ENCODE measurements around the gene INPP5D. TPM values are rescaled to one million over a fixed set of nuclear protein-coding genes. Genes with fewer than 3 reads are reported as not detected.

The INPP5D gene
- total and polyA plus RNA-seq, 4 donors, result 2.9 to 18.8 (median 6.6) TPM

DNA sequence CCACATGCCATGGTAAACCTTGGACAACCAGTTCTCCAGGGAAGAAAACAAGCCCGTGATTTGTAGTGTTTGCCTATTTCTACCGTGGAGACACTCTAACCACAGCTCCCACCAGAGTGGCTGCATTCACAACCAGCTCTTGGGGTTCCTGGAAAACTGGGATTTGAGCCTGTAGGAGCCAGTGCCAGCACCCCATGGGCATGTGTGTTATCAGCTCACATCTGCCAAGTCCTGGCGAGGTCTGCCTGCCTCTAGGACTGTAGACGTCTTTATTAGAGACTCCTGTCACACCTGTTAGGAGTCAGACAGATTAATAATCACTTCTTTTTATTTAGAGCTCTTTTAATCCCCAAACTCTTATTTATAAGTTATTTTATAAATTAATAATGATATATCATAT is 41.0 kb downstream of the INPP5D start:
- Histone ChIP-seq H3K27ac (ENCODE audit: low read depth in 1 of 2, low read length in 2 of 2) (no peak overlapping the region), H3K36me3 (ENCODE audit: control insufficient read depth in 4 of 4, insufficient read depth in 3 of 4, low read depth in 1 of 4, low read length in 3 of 4) (no peaks in the 10 kb centered on the region), H3K9ac (ENCODE audit: low read depth in 1 of 2, low read length in 2 of 2) (no peak overlapping the region), H3K9me3 (ENCODE audit: control insufficient read depth in 4 of 4, low read length in 3 of 4) (no peaks in the 10 kb centered on the region), H3K27me3 (ENCODE audit: control insufficient read depth in 4 of 4, insufficient read depth in 4 of 4, low read length in 3 of 4) (no peaks in the 10 kb centered on the region), H3K4me1 (ENCODE audit: control insufficient read depth in 4 of 4, insufficient read depth in 4 of 4, low read length in 3 of 4) (no peaks in the 10 kb centered on the region), H3K4me3 (ENCODE audit: low read depth in 1 of 3, low read length in 3 of 3) (no peak overlapping the region)
- 81% methylated on average over 4 of the region's 4 CpGs for WGBS
- no peak for TF ChIP-seq YY1 (IDR thresholded peaks at IDR 0.05)
- no peak for TF ChIP-seq HNF4G (IDR thresholded peaks at IDR 0.05)
- TF ChIP-seq, protein P1, sequence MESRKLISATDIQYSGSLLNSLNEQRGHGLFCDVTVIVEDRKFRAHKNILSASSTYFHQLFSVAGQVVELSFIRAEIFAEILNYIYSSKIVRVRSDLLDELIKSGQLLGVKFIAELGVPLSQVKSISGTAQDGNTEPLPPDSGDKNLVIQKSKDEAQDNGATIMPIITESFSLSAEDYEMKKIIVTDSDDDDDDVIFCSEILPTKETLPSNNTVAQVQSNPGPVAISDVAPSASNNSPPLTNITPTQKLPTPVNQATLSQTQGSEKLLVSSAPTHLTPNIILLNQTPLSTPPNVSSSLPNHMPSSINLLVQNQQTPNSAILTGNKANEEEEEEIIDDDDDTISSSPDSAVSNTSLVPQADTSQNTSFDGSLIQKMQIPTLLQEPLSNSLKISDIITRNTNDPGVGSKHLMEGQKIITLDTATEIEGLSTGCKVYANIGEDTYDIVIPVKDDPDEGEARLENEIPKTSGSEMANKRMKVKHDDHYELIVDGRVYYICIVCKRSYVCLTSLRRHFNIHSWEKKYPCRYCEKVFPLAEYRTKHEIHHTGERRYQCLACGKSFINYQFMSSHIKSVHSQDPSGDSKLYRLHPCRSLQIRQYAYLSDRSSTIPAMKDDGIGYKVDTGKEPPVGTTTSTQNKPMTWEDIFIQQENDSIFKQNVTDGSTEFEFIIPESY (IDR thresholded peaks at IDR 0.05), result no peak
- TF ChIP-seq EGR1 (IDR thresholded peaks at IDR 0.05; ENCODE audit: low read depth in 2 of 2), result no peak
- no peak for TF ChIP-seq RXRA (IDR thresholded peaks at IDR 0.05)
- TF ChIP-seq FOXA2 (IDR thresholded peaks at IDR 0.05), result no peak
- no peak for TF ChIP-seq SP1 (IDR thresholded peaks at IDR 0.05)
- TF ChIP-seq GABPA (IDR thresholded peaks at IDR 0.05 in 1 of 2, conservative IDR thresholded peaks at IDR 0.05 in 1 of 2), result no peak
- TF ChIP-seq RAD21 (IDR thresholded peaks at IDR 0.05), result no peak
- no peak for TF ChIP-seq JUND (IDR thresholded peaks at IDR 0.05)
- no peak for TF ChIP-seq MAX (IDR thresholded peaks at IDR 0.05)
- TF ChIP-seq FOXA1 (IDR thresholded peaks at IDR 0.05), result no peak
- DNase-seq (ENCODE audit: low spot score), result no peak

DNA sequence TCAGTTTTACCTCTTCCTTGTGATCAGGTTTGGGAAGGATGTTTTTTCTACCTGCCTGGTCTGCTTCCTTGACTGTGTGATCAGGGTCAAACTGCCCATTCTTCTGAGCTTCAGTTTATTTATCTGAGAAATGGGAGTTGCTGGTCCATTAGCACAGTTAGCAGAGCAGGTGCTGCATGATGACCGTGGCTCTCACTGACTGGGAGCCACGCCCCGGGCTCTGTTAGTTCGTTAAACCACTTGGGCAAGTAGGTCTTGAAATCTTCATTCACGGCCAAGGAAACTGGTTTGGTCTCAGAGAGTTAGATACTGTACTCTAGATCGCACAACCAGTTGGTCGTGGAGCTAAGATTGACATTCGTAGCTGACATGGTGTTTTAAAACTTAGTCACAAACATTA is 41.7 kb downstream of the INPP5D start:
- H3K4me3 ChIP-seq (ENCODE audit: low read depth in 1 of 3, low read length in 3 of 3), result no peak overlapping the region
- DNase-seq (ENCODE audit: low spot score), result no peak
- TF ChIP-seq HNF4A (conservative IDR thresholded peaks at IDR 0.05) (no peak), TAF1 (conservative IDR thresholded peaks at IDR 0.05) (no peak), JUND (IDR thresholded peaks at IDR 0.05) (no peak), EGR1 (IDR thresholded peaks at IDR 0.05; ENCODE audit: low read depth in 2 of 2) (no peak), FOXA1 (IDR thresholded peaks at IDR 0.05) (no peak), FOXA2 (IDR thresholded peaks at IDR 0.05) (no peak), RXRA (IDR thresholded peaks at IDR 0.05) (no peak), CTCF (IDR thresholded peaks at IDR 0.05; ENCODE audit: low read depth, low read length, missing input control) (no peak), HNF4G (IDR thresholded peaks at IDR 0.05) (no peak), GABPA (IDR thresholded peaks at IDR 0.05 in 1 of 2, conservative IDR thresholded peaks at IDR 0.05 in 1 of 2) (no peak), YY1 (IDR thresholded peaks at IDR 0.05) (no peak), SP1 (IDR thresholded peaks at IDR 0.05) (no peak), NR2F2 (IDR thresholded peaks at IDR 0.05) (no peak), RAD21 (IDR thresholded peaks at IDR 0.05) (no peak)
- TF ChIP-seq, protein P1 (IDR thresholded peaks at IDR 0.05), result no peak
- TF ChIP-seq, protein P2, sequence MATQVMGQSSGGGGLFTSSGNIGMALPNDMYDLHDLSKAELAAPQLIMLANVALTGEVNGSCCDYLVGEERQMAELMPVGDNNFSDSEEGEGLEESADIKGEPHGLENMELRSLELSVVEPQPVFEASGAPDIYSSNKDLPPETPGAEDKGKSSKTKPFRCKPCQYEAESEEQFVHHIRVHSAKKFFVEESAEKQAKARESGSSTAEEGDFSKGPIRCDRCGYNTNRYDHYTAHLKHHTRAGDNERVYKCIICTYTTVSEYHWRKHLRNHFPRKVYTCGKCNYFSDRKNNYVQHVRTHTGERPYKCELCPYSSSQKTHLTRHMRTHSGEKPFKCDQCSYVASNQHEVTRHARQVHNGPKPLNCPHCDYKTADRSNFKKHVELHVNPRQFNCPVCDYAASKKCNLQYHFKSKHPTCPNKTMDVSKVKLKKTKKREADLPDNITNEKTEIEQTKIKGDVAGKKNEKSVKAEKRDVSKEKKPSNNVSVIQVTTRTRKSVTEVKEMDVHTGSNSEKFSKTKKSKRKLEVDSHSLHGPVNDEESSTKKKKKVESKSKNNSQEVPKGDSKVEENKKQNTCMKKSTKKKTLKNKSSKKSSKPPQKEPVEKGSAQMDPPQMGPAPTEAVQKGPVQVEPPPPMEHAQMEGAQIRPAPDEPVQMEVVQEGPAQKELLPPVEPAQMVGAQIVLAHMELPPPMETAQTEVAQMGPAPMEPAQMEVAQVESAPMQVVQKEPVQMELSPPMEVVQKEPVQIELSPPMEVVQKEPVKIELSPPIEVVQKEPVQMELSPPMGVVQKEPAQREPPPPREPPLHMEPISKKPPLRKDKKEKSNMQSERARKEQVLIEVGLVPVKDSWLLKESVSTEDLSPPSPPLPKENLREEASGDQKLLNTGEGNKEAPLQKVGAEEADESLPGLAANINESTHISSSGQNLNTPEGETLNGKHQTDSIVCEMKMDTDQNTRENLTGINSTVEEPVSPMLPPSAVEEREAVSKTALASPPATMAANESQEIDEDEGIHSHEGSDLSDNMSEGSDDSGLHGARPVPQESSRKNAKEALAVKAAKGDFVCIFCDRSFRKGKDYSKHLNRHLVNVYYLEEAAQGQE (IDR thresholded peaks at IDR 0.05), result no peak
- H3K27me3 ChIP-seq (ENCODE audit: control insufficient read depth in 4 of 4, insufficient read depth in 4 of 4, low read length in 3 of 4), result no peaks in the 10 kb centered on the region
- H3K9ac ChIP-seq (ENCODE audit: low read depth in 1 of 2, low read length in 2 of 2), result no peak overlapping the region
- H3K9me3 ChIP-seq (ENCODE audit: control insufficient read depth in 4 of 4, low read length in 3 of 4), result no peaks in the 10 kb centered on the region
- H3K36me3 ChIP-seq (ENCODE audit: control insufficient read depth in 4 of 4, insufficient read depth in 3 of 4, low read depth in 1 of 4, low read length in 3 of 4), result no peaks in the 10 kb centered on the region
- 81% methylated on average over 8 of the region's 8 CpGs for WGBS
- no peaks in the 10 kb centered on the region for H3K4me1 ChIP-seq (ENCODE audit: control insufficient read depth in 4 of 4, insufficient read depth in 4 of 4, low read length in 3 of 4)
- no peak overlapping the region for H3K27ac ChIP-seq (ENCODE audit: low read depth in 1 of 2, low read length in 2 of 2)

Data from liver (tissue), 9 donors.